Activated CD4-positive, alpha-beta T cell treated with anti-CD3 and anti-CD28 coated beads for 24 hours (primary cell): ENCODE results near the gene GCFC2.
"Not testable (repeated sequence)": the region's sequence is repeated elsewhere in the genome, so short reads cannot be mapped to it uniquely, and the experiment has no call there.

ENCODE experiments used
- DNase-seq, 2 donors: peaks; one replicate each; pipeline ENCODE4 v3.0.0-alpha.2; 2020; ENCODE audit warnings: low read depth in 2 of 2

Gene GCFC2

GRCh38 chr2:75710577-75711253 lies at the start of gene GCFC2:
GCFC2 (minus strand) TSS chr2:75710915; CDS start chr2:75710855, 60 bp downstream.
- DNase-seq = peak; percentile 74 to 76

- DNase-seq = no peak
Measured at GRCh38 chr2:75752828-75753227, 42.1 kb upstream of the GCFC2 start.

GRCh38 chr2:75751824-75752468 lies 41.2 kb upstream of the GCFC2 start:
- no peak for DNase-seq

- DNase-seq = no peak
Measured at GRCh38 chr2:75751360-75751759, 40.6 kb upstream of the GCFC2 start.

- no peak for DNase-seq
Measured at GRCh38 chr2:75737961-75738360, 27.2 kb upstream of the GCFC2 start.

- no peak for DNase-seq
Measured at GRCh38 chr2:75736276-75736675, 25.6 kb upstream of the GCFC2 start.

GRCh38 chr2:75729861-75730260 lies 19.1 kb upstream of the GCFC2 start:
- DNase-seq = no peak

GRCh38 chr2:75728614-75729419 lies 18.1 kb upstream of the GCFC2 start:
- DNase-seq = no peak

- DNase-seq = no peak
Measured at GRCh38 chr2:75722687-75723086, 12.0 kb upstream of the GCFC2 start.

GRCh38 chr2:75720525-75720924 lies 9.8 kb upstream of the GCFC2 start:
- no peak for DNase-seq

- no peak for DNase-seq
Measured at GRCh38 chr2:75719616-75720015, 8.9 kb upstream of the GCFC2 start.

GRCh38 chr2:75716406-75716805 lies 5.7 kb upstream of the GCFC2 start:
- DNase-seq = no peak

- not testable (repeated sequence) for DNase-seq
Measured at GRCh38 chr2:75711590-75711989, 875 bp upstream of the GCFC2 start.

- DNase-seq = no peak
Measured at GRCh38 chr2:75710220-75710576, 517 bp downstream of the GCFC2 start.

- DNase-seq = no peak
Measured at GRCh38 chr2:75709297-75709696, 1.4 kb downstream of the GCFC2 start.

- DNase-seq = no peak
Measured at GRCh38 chr2:75707901-75708300, 2.8 kb downstream of the GCFC2 start.

- DNase-seq = no peak
Measured at GRCh38 chr2:75705921-75706320, 4.8 kb downstream of the GCFC2 start.

GRCh38 chr2:75703589-75704287 lies 7.0 kb downstream of the GCFC2 start:
- no peak for DNase-seq

- DNase-seq = no peak
Measured at GRCh38 chr2:75702593-75702992, 8.1 kb downstream of the GCFC2 start.

- no peak for DNase-seq
Measured at GRCh38 chr2:75698918-75699317, 11.8 kb downstream of the GCFC2 start.

GRCh38 chr2:75688196-75688595 lies 22.5 kb downstream of the GCFC2 start:
- DNase-seq = no peak

- DNase-seq = not testable (repeated sequence)
Measured at GRCh38 chr2:75683430-75683829, 27.3 kb downstream of the GCFC2 start.
